ENCODE data around the gene GPATCH1.

Gene GPATCH1

DNA sequence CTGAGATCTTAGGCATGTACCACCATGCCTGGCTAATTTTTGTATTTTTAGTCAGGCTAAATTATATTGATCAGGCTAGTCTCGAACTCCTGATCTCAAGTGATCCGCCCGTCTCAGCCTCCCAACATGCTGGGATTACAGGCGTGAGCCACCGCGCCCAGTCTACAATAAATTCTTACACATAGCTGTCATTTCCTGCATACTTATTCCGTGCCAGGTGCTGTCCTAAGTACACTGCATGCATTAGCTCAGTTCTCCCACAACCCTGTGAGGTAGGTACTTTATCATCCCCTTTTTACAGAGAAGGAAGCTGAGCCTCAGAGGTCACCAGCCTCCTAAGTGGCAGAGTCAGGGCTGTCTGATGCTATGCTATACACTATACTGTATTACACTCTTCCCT, 9.1 kb upstream of the GPATCH1 start:
- no peaks in the 10 kb centered on the region for H3K9me3 ChIP-seq
- H3K4me3 ChIP-seq, result no peak overlapping the region
- no peaks in the 10 kb centered on the region for H3K4me1 ChIP-seq
- in situ Hi-C loops (cut with MboI; ENCODE audit: low sequenced_read_pairs), result no loop called here
- H3K27me3 ChIP-seq (ENCODE audit: low read depth), result no peaks in the 10 kb centered on the region
- no peak for DNase-seq (ENCODE audit: low spot score in 2 of 2)
- H3K36me3 ChIP-seq (replicated peaks), result no peaks in the 10 kb centered on the region

DNA sequence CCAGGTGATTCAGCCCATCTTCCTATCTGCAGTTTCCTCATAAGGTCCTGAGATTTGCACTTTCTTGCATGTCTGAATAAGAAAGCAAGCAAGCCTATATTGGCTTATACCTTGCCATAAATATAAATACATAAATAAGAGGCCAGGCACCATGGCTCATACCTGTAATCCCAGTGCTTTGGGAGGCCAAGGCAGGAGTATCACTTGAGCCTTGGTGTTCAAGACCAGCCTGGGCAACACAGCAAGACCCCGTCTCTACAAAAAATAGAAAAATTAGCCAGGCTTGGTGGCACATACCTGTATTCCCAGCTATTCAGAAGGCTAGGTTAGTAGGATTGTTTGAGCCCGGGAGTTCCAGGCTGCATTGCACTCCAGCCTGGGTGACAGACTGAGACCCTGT, 5.5 kb upstream of the GPATCH1 start:
- H3K36me3 ChIP-seq (replicated peaks), result no peaks in the 10 kb centered on the region
- H3K4me3 ChIP-seq, result no peak overlapping the region
- in situ Hi-C loops (cut with MboI; ENCODE audit: low sequenced_read_pairs), result no loop called here
- H3K4me1 ChIP-seq, result peaks cover 8% of the 10 kb centered on the region
- no peak for DNase-seq (ENCODE audit: low spot score in 2 of 2)
- H3K27me3 ChIP-seq (ENCODE audit: low read depth), result no peaks in the 10 kb centered on the region
- no peaks in the 10 kb centered on the region for H3K9me3 ChIP-seq

DNA sequence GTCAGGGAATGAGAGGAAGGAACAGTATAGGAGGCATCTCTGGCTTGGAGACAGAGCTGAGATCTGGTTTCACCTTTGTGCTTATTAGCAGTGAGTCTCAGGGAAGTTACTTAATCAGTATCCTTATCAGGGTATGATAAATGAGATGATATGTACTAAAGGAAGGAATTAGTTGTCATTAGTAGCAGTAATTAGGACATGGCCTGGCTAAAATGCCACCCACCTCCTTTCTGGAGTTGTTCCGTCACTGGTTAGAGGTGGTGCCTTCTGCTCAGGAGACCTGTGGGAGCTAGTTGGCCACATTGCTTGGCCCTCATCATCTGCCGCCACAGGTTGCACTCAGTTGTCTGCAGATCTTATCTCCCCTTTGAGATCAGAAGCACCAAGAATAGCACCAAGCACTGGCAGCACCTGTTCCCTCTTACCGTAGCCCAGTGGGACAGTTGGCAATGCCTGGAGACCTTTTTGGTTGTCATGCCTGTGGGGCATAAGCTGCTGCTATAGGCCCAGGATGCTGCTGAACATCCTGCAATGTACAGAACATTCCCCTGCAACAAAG, 4.7 kb downstream of the GPATCH1 start:
- peaks cover 9% of the 10 kb centered on the region for H3K4me1 ChIP-seq
- H3K27me3 ChIP-seq (ENCODE audit: low read depth), result no peaks in the 10 kb centered on the region
- H3K4me3 ChIP-seq, result no peak overlapping the region
- H3K36me3 ChIP-seq (replicated peaks), result peaks cover 17% of the 10 kb centered on the region
- no peak for DNase-seq (ENCODE audit: low spot score in 2 of 2)
- in situ Hi-C loops (cut with MboI; ENCODE audit: low sequenced_read_pairs), result no loop called here
- H3K9me3 ChIP-seq, result no peaks in the 10 kb centered on the region

- Histone ChIP-seq H3K27me3 (ENCODE audit: low read depth) (no peaks in the 10 kb centered on the region), H3K36me3 (replicated peaks) (peaks cover 23% of the 10 kb centered on the region), H3K4me1 (0 out of 2 replicates have a peak, but pooled peaks cover 5% of the 10 kb centered on the region), H3K4me3 (no peak overlapping the region), H3K9me3 (no peaks in the 10 kb centered on the region)
- DNase-seq (ENCODE audit: low spot score in 2 of 2), result no peak
- in situ Hi-C loops (cut with MboI; ENCODE audit: low sequenced_read_pairs), result no loop called here
These were observed 6.0 kb downstream of the GPATCH1 start for GRCh38 chr19:33086955-33087354.

- no peak for DNase-seq (ENCODE audit: low spot score in 2 of 2)
- H3K36me3 ChIP-seq (replicated peaks), result peaks cover 29% of the 10 kb centered on the region
- H3K4me3 ChIP-seq, result no peak overlapping the region
- no peaks in the 10 kb centered on the region for H3K4me1 ChIP-seq
- H3K9me3 ChIP-seq, result no peaks in the 10 kb centered on the region
- H3K27me3 ChIP-seq (ENCODE audit: low read depth), result no peaks in the 10 kb centered on the region
- in situ Hi-C loops (cut with MboI; ENCODE audit: low sequenced_read_pairs), result no loop called here
These were observed 8.0 kb downstream of the GPATCH1 start for GRCh38 chr19:33089010-33089409.

DNA sequence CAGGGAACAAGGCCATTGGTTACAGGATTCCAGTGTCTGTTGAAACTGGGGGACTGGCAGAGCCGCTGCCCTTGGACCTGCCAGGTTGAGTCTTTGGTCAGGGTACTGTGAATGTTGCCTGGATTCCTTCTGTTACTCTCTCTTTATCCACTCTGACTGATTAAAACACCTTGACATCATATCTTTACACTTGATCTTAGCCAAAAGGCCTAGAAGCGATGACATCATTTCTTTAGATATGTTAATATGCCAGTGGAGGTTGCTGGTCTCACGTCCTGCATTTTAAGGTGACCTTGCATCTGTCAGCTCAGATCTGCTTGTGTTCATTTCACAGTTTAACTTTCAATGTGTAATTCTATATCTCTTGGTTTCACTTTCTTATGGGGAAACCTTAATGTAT, 9.2 kb downstream of the GPATCH1 start:
- H3K36me3 ChIP-seq (replicated peaks), result peaks cover 34% of the 10 kb centered on the region
- H3K9me3 ChIP-seq, result no peaks in the 10 kb centered on the region
- H3K27me3 ChIP-seq (ENCODE audit: low read depth), result no peaks in the 10 kb centered on the region
- no peak for DNase-seq (ENCODE audit: low spot score in 2 of 2)
- in situ Hi-C loops (cut with MboI; ENCODE audit: low sequenced_read_pairs), result no loop called here
- no peak overlapping the region for H3K4me3 ChIP-seq
- no peaks in the 10 kb centered on the region for H3K4me1 ChIP-seq

- Histone ChIP-seq H3K36me3 (replicated peaks) (peaks cover 51% of the 10 kb centered on the region), H3K27me3 (ENCODE audit: low read depth) (no peaks in the 10 kb centered on the region), H3K9me3 (no peaks in the 10 kb centered on the region), H3K4me1 (no peaks in the 10 kb centered on the region), H3K4me3 (no peak overlapping the region)
- in situ Hi-C loops (cut with MboI; ENCODE audit: low sequenced_read_pairs), result no loop called here
- no peak for DNase-seq (ENCODE audit: low spot score in 2 of 2)
These were observed 12.6 kb downstream of the GPATCH1 start for GRCh38 chr19:33093420-33094210.

DNA sequence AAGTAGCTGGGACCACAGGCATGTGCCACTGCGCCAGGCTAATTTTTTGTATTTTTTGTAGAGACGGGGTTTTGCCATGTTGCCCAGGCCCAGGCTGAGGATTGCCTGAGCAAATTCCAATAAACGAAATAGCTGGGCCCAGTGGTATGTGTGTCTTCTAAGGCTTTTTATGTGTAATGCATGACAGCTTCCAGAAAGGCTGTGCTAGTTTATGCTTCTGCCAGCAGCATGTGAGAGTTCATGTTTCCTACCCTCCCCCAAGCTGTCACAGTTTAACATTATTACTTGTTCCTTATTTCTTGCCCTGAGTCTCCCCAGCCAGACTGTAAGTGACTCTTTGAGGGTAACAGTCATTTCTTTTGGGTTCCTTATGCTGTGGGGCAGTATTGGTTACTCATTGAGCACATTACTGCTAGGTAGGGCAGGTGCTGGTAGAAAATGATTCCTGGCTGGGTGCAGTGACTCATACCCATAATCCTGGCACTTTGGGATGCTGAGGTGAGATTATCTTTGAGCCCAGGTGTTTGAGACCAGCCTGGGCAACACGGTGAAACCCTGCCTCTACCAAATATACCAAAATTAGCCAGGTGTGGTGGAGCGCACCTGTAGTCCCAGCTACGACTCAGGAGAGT, 13.6 kb downstream of the GPATCH1 start:
- Histone ChIP-seq H3K4me3 (no peak overlapping the region), H3K36me3 (replicated peaks) (peaks cover 47% of the 10 kb centered on the region), H3K27me3 (ENCODE audit: low read depth) (no peaks in the 10 kb centered on the region), H3K4me1 (no peaks in the 10 kb centered on the region), H3K9me3 (no peaks in the 10 kb centered on the region)
- DNase-seq (ENCODE audit: low spot score in 2 of 2), result no peak
- in situ Hi-C loops (cut with MboI; ENCODE audit: low sequenced_read_pairs), result no loop called here

DNA sequence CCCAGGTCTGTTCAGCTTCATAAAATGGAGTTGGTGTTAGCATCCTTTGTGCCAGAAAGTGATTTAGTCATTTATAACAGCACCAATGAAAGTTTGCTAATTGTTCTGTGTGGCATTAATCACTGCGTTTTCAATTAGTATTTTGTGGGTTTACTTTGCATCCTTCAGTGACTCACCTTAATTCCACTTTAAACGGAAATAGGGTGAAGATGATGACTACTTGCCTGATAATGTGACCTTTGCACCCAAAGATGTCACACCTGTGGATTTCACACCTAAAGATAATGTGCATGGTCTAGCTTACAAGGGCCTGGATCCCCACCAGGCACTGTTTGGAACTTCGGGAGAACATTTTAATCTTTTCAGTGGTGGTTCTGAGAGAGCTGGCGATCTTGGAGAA, 15.0 kb downstream of the GPATCH1 start:
- Histone ChIP-seq H3K4me3 (no peak overlapping the region), H3K4me1 (no peaks in the 10 kb centered on the region), H3K9me3 (no peaks in the 10 kb centered on the region), H3K27me3 (ENCODE audit: low read depth) (no peaks in the 10 kb centered on the region), H3K36me3 (replicated peaks) (peaks cover 38% of the 10 kb centered on the region)
- no peak for DNase-seq (ENCODE audit: low spot score in 2 of 2)
- in situ Hi-C loops (cut with MboI; ENCODE audit: low sequenced_read_pairs), result no loop called here

- Histone ChIP-seq H3K9me3 (no peaks in the 10 kb centered on the region), H3K36me3 (replicated peaks) (peaks cover 40% of the 10 kb centered on the region), H3K4me1 (no peaks in the 10 kb centered on the region), H3K4me3 (no peak overlapping the region), H3K27me3 (ENCODE audit: low read depth) (no peaks in the 10 kb centered on the region)
- in situ Hi-C loops (cut with MboI; ENCODE audit: low sequenced_read_pairs), result no loop called here
- DNase-seq (ENCODE audit: low spot score in 2 of 2), result no peak
These were observed 17.1 kb downstream of the GPATCH1 start for GRCh38 chr19:33098055-33098534.

DNA sequence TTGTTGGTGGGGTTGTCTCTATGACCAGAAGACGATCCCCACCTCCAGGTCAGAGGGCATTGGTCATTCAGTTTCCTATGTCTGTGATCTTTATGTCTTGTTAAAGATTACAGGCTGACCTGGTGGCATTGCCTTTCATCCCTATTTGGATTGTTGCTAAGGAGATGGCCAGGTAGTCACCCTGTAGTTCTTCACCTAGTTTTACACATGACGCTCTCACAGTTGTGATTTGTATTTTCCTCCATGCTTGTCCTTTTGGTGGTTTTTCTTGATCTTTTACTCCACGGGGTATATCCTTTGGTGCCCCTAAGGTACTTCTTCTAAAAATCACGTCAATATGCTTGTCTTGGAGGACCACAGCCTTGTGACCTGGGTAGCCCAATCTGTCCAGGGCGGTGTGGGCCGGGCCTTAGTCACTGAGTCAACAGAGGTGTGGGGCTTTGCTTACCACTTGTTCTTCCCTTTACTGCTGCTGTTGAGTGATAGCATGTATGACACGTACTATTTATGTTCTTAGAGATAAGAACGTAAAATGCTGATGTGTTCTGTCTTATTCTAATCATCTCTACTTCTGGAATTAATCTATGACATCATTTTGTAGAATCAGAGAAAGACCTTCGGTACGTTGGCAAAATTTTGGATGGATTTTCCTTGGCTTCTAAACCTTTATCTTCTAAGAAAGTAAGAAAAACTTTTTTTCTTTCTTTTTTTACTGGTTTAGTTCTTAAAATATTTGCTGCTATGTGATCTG, 20.1 kb downstream of the GPATCH1 start:
- H3K4me3 ChIP-seq, result no peak overlapping the region
- H3K4me1 ChIP-seq, result no peaks in the 10 kb centered on the region
- no peak for DNase-seq (ENCODE audit: low spot score in 2 of 2)
- in situ Hi-C loops (cut with MboI; ENCODE audit: low sequenced_read_pairs), result no loop called here
- no peaks in the 10 kb centered on the region for H3K9me3 ChIP-seq
- H3K36me3 ChIP-seq (replicated peaks), result peaks cover 31% of the 10 kb centered on the region
- no peaks in the 10 kb centered on the region for H3K27me3 ChIP-seq (ENCODE audit: low read depth)

DNA sequence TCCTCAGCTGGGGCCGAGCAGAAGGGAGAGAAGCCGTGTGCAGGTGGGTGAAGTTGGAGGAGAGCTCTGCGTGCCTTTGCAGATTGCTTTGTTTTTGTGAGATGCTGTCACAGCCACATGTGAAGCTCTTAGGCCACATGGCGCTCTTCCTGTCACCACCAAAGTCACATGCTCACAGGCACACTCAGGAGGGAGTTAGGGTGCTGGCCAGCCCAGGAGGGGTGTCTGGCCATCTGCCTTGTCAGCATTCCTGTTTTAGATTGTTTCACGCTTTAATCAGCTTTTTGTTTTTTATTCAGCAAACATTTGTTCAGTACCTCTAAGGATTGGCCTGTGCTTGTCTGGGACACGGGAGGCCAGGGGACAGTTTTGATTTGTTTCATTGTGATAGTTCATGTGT, 21.9 kb downstream of the GPATCH1 start:
- no peak for DNase-seq (ENCODE audit: low spot score in 2 of 2)
- in situ Hi-C loops (cut with MboI; ENCODE audit: low sequenced_read_pairs), result no loop called here
- no peaks in the 10 kb centered on the region for H3K4me1 ChIP-seq
- H3K4me3 ChIP-seq, result no peak overlapping the region
- H3K9me3 ChIP-seq, result no peaks in the 10 kb centered on the region
- no peaks in the 10 kb centered on the region for H3K27me3 ChIP-seq (ENCODE audit: low read depth)
- peaks cover 34% of the 10 kb centered on the region for H3K36me3 ChIP-seq (replicated peaks)

GRCh38 chr19:33108161-33108560, 27.2 kb downstream of the GPATCH1 start:
- in situ Hi-C loops (cut with MboI; ENCODE audit: low sequenced_read_pairs), result no loop called here
- DNase-seq (ENCODE audit: low spot score in 2 of 2), result no peak
- H3K9me3 ChIP-seq, result no peaks in the 10 kb centered on the region
- peaks cover 43% of the 10 kb centered on the region for H3K36me3 ChIP-seq (replicated peaks)
- no peak overlapping the region for H3K4me3 ChIP-seq
- no peaks in the 10 kb centered on the region; the same call in 1 of the 2 replicates for H3K4me1 ChIP-seq
- no peaks in the 10 kb centered on the region for H3K27me3 ChIP-seq (ENCODE audit: low read depth)
